NT2/D1 (cell line): Measurements from ENCODE around the gene FRAS1.

Source experiments
- DNase-seq: peaks from one replicate; pipeline ENCODE4 v3.0.0-alpha.2; 2011; ENCODE audit warnings: low read depth, low spot score
- H3K27me3 ChIP-seq: 2 replicates; pipeline ENCODE4 v1.6.0; 2011; ENCODE audit warnings: mild to moderate bottlenecking; ENCODE audit not compliant: insufficient read length, insufficient read depth
- H3K36me3 ChIP-seq: 2 replicates; pipeline ENCODE4 v1.6.1; 2011; ENCODE audit warnings: mild to moderate bottlenecking, low read length, mixed read lengths; ENCODE audit not compliant: insufficient read depth, insufficient read length
- H3K4me1 ChIP-seq: 2 replicates; pipeline ENCODE4 v1.5.1; 2011; ENCODE audit not compliant: insufficient read depth, insufficient read length
- H3K4me3 ChIP-seq: 2 replicates; pipeline ENCODE4 v1.5.1; 2011; ENCODE audit warnings: low read depth; ENCODE audit not compliant: insufficient read length
- H3K9ac ChIP-seq: 2 replicates; pipeline ENCODE4 v1.6.0; 2011; ENCODE audit warnings: low read depth; ENCODE audit not compliant: insufficient read length
- H3K9me3 ChIP-seq: 2 replicates; pipeline ENCODE4 v1.5.1; 2011; ENCODE audit warnings: mild to moderate bottlenecking, low read length; ENCODE audit not compliant: insufficient read depth
- SUZ12 ChIP-seq: IDR thresholded peaks from 2 replicates; pipeline ENCODE4 v1.6.1; 2011; ENCODE audit not compliant: insufficient read length, insufficient read depth; ENCODE audit errors: extremely low read depth
- YY1 ChIP-seq: IDR thresholded peaks from 2 replicates; pipeline ENCODE4 v1.6.1; 2011; ENCODE audit not compliant: insufficient read length, insufficient read depth
- ZNF274 ChIP-seq: IDR thresholded peaks from 2 replicates; pipeline ENCODE4 v1.6.1; 2011; ENCODE audit warnings: mild to moderate bottlenecking, low read depth, low read length

Gene FRAS1

GRCh38 chr4:78370631-78371372 lies 313.7 kb downstream of the FRAS1 start:
- Histone ChIP-seq H3K4me1 (no peaks in the 10 kb centered on the region), H3K27me3 (no peaks in the 10 kb centered on the region), H3K36me3 (peaks cover 13% of the 10 kb centered on the region), H3K9me3 (no peaks in the 10 kb centered on the region), H3K9ac (no peak overlapping the region), H3K4me3 (no peak overlapping the region)
- DNase-seq = no peak
- no peak for TF ChIP-seq ZNF274
- TF ChIP-seq SUZ12 = no peak
- TF ChIP-seq YY1 = no peak

- no peak for DNase-seq
- no peaks in the 10 kb centered on the region for H3K27me3 ChIP-seq
- no peaks in the 10 kb centered on the region for H3K4me1 ChIP-seq
- no peak overlapping the region for H3K9ac ChIP-seq
- peaks cover 7% of the 10 kb centered on the region for H3K36me3 ChIP-seq
- no peaks in the 10 kb centered on the region for H3K9me3 ChIP-seq
- no peak for TF ChIP-seq YY1
- no peak overlapping the region for H3K4me3 ChIP-seq
Measured at GRCh38 chr4:78372355-78372988, 315.3 kb downstream of the FRAS1 start.

GRCh38 chr4:78377555-78377954 lies 320.4 kb downstream of the FRAS1 start:
- Histone ChIP-seq H3K9ac (no peak overlapping the region), H3K4me3 (no peak overlapping the region), H3K4me1 (no peaks in the 10 kb centered on the region), H3K27me3 (no peaks in the 10 kb centered on the region), H3K36me3 (peaks cover 8% of the 10 kb centered on the region), H3K9me3 (no peaks in the 10 kb centered on the region)
- DNase-seq = no peak
- TF ChIP-seq YY1 = no peak
- TF ChIP-seq SUZ12 = no peak
- TF ChIP-seq ZNF274 = no peak

- Histone ChIP-seq H3K4me1 (no peaks in the 10 kb centered on the region), H3K9ac (no peak overlapping the region), H3K4me3 (no peak overlapping the region), H3K36me3 (peaks cover 7% of the 10 kb centered on the region), H3K27me3 (no peaks in the 10 kb centered on the region), H3K9me3 (no peaks in the 10 kb centered on the region)
- no peak for DNase-seq
- no peak for TF ChIP-seq ZNF274
- TF ChIP-seq YY1 = no peak
- TF ChIP-seq SUZ12 = no peak
Measured at GRCh38 chr4:78379040-78379439, 321.9 kb downstream of the FRAS1 start.

GRCh38 chr4:78379991-78380729 lies 323.0 kb downstream of the FRAS1 start:
- Histone ChIP-seq H3K4me1 (no peaks in the 10 kb centered on the region), H3K27me3 (no peaks in the 10 kb centered on the region), H3K36me3 (peaks cover 8% of the 10 kb centered on the region), H3K4me3 (no peak overlapping the region), H3K9ac (no peak overlapping the region), H3K9me3 (no peaks in the 10 kb centered on the region)
- TF ChIP-seq ZNF274 = no peak
- TF ChIP-seq YY1 = no peak
- no peak for TF ChIP-seq SUZ12
- no peak for DNase-seq

- DNase-seq = no peak
- TF ChIP-seq SUZ12 (no peak), YY1 (no peak), ZNF274 (no peak)
- H3K4me3 ChIP-seq = no peak overlapping the region
- H3K4me1 ChIP-seq = no peaks in the 10 kb centered on the region
- peaks cover 17% of the 10 kb centered on the region for H3K36me3 ChIP-seq
- H3K9me3 ChIP-seq = no peaks in the 10 kb centered on the region
- H3K27me3 ChIP-seq = no peaks in the 10 kb centered on the region
- no peak overlapping the region for H3K9ac ChIP-seq
Measured at GRCh38 chr4:78386679-78387078, 329.6 kb downstream of the FRAS1 start.

DNA sequence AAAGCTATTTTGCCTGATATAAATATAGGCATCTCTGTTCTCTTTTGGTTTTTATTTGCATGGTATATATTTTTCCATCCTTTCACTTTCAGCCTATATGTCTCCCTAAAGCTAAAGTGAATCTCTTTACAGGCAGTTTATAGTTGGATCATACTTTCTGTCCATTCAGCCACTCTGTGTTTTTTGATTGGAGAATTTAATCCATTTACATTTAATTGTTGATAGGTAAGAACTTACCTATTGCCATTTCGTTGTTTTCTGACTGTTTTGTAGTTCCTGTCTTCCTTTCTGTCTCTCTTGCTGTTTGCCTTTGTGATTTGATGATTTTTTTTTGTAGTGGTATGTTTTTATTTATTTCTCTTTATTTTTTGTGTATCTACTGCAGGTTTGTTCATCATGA lies 338.5 kb downstream of the FRAS1 start:
- Histone ChIP-seq H3K27me3 (no peaks in the 10 kb centered on the region), H3K9ac (no peak overlapping the region), H3K9me3 (peaks cover 18% of the 10 kb centered on the region), H3K4me1 (no peaks in the 10 kb centered on the region), H3K36me3 (no peaks in the 10 kb centered on the region), H3K4me3 (no peak overlapping the region)
- TF ChIP-seq SUZ12 (no peak), ZNF274 (no peak), YY1 (no peak)
- DNase-seq = no peak
